GM19452 (cell line): ENCODE data around the gene ATPAF2.
"Not testable (repeated sequence)": the region's sequence is repeated elsewhere in the genome, so short reads cannot be mapped to it uniquely, and the experiment has no call there.

Experiments used
- ATAC-seq: cut with Tn5 transposase; IDR thresholded peaks from one replicate; pipeline ENCODE4 v1.9.1; 2021; ENCODE audit not compliant: unreplicated experiment

The ATPAF2 gene

DNA sequence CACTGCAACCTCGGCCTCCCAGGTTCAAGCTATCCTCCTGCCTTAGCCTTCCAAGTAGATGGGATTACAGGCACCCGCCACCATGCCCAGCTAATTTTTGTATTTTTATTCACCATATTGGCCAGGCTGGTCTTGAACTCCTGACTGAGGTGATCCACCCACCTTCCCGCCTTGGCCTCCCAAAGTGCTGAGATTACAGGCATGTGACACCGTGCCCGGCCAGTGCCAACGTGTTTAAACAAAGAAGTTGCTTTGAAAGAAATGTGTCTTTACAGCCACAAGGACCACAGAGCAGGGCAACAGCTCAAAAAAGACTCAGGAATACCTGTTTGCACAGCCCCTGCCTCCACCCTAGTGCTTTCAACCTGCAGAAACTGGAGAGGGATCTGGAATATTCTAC is 25.0 kb downstream of the ATPAF2 start:
- ATAC-seq: no peak

DNA sequence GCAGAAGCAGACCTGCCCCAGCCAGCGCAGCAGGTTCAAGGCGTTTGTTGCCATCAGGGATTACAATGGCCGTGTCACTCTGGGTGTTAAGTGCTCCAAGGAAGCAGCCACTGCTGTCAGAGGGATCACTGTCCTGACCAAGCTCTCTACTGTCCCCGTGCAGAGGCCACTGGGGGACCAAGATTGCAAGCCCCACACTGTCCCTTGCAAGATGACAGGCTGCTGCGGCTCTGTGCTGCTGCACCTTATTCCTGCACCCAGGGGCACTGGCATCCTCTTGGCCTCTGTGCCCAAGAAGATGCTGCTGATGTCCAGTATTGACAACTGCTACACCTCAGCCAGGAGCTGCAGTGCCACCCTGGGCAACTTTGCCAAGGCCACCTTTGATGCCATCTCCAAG is 27.7 kb downstream of the ATPAF2 start:
- ATAC-seq: no peak

DNA sequence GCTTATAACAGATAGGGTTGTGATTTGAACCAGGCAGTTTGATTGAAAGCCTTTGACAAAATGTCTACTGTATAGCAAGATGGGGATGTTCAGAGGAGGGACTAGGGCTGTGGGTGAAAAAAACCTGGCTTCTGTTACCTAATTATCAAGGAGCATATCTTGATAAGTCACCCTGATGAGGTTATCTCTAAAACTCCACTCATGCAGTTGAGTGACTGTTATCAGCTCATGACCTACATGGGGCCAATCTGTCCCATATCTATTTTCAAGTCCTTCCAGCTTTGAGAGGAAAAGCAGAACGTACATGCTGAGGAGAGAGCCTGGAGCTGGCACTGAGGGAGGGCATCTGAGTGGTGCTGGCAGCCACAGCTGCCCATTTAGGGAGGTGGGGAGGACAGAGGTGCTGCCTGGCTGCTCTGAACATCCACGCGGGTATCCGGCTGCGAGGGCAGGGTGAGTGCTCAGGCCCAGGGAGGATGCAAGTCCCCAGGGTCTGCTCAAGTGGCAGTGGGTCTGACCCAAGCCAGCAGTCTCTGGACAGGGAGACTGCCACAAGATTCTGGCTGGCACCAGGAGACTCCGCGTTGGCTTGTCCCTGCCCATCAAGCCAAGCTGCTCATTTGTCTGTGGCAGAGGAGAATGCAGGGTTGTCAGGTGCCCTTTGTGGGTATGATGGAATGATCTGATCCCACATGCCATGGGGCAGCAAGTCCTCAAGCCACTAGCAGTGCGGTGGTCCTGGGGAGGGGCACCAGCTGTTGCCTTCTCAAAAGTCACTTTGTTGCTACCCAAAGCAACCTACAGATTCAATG is 29.2 kb downstream of the ATPAF2 start:
- no peak for ATAC-seq

DNA sequence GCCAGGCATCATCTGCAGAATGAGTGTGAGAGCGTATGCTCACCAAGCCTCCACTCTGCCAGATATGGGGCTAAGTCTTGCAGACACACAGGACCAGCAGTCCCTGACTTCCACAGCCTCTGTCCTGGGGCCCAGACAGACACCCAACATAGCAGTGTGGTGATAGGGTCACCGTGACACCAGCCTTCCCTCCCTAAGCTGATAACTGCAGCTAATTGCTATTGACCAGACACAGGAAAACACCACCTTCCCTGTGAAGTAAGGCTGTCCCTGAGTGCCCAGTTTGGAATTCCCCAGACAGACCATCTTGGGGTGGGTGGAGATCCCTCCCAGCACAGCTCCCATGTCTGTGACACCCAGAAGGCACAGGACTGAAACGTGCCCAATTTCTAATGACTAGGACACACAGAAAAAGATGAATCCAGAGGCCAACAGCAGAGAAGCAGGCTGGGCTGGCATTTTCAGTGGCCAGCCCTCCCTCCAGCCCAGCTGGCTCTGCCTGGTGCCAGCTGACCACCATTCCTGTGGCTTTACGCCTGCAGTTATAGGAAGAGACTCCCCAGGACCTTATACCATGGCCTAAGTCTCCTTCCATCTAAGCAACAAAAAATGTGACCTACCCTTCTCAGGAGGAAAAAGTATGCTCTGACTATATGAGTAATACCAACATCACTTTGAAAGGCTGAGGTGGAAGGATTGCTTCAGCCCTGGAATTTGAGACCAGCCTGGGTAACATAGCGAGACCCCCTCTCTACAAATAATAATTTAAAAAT is 30.3 kb downstream of the ATPAF2 start:
- no peak for ATAC-seq

DNA sequence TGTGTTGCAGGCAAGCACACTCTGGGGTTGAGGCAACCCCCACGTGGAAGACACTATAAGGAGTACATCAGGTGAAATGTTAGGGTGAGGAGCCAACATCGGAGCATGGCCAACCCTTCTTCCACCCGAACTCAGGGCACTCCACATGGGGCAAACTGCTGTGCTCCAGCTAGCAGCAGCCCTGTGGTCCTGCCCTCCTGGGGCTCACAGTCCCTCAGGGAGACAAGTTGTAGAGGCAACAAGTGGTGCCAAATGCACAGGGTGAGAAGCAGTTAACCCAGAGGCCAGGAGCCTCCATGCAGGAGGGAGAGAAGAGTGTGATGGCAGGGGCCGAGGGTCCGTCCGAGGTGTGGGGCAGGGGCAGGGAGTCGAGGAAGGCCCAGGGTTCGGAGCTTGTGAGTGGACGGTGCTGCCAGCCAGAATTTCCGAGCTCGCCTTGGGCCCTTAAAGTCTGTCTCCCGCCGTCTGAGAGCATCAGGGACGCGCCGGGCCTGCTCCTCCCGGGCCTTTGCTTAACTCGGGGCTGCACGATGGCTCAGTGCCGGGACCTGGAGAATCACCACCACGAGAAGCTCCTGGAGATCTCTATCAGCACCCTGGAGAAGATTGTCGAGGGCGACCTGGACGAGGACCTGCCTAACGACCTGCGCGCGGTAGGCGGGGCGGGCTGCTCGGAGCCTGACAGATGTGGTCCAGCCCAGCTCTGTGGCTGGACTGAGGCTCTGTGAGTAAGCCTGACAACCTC is 32.3 kb downstream of the ATPAF2 start:
- no peak for ATAC-seq

DNA sequence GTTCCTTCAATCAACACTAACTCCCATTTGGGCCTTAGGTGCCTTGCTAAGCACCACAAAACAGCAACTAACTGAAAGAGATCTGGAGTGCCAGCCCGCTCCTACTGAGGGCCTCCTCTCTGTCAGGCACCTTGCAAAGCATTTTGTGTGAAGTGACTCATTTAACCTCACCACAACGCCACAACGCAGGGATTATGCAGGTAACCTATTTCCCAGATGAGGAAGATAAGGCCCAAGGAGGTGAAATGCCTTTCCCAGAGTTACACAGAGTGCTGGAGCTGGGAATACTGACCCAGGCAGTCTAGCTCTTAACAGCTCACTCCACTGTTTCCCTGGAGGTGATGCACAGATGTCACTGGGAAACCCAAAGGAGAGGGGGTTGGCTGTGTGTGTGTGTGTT is 33.5 kb downstream of the ATPAF2 start:
- no peak for ATAC-seq

DNA sequence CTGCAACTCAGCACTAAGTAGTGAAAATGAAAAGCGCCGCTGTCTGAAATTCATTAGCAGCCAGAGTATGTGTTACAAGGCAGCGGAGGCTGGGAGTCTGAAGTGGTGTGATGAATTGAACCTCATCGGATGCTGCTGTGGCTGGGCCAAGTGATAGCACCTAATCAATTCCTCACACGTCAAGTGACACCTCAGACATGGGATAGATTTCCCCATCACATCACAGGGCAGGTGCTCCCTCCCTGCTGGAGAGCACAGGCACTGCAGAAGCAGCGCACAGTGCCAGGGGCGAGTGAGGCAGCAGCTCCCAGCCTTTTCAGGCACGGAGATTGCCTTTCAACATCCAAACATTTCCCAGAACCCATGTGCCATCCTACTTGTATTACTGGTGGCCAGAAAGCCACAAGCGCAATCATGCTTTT is 34.1 kb downstream of the ATPAF2 start:
- ATAC-seq: no peak

DNA sequence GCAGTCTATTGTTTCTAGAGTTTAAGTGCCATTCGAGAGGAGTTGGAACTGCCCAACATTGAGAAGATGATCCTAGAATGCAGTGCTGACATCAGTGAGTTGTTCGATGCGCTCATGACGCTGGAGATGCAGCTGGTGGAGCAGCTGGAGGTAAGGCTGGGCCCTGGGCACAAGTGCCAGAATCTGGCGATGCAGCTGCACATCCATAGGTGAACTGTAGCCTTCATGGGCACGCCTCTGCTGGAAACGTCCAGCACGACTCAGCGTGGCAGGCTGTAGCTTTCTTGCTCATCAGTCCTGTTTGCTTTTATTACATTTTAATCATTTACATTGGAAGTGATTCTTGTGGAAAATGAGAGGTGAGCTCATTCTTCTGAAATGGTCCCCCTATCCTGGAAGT is 34.6 kb downstream of the ATPAF2 start:
- ATAC-seq: no peak

DNA sequence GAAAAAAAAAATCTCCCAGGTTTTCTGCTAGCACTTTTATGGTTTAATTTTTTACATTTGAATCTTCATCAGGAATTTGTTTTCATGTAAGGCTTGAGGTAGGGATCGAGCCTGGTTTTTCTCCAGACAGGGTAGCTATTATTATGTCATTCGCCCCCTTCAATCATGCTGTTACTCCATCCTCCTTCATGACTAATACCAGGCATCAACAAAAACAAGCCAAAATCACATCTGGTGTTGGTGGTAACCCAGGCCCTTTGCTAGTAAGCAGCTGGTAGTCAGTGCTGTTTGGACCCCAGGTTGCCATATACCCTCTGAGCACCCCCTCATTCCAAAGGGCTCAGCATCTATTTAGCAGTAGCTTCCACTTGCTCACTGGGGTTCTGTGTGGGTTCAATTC is 36.8 kb downstream of the ATPAF2 start:
- no peak for ATAC-seq

DNA sequence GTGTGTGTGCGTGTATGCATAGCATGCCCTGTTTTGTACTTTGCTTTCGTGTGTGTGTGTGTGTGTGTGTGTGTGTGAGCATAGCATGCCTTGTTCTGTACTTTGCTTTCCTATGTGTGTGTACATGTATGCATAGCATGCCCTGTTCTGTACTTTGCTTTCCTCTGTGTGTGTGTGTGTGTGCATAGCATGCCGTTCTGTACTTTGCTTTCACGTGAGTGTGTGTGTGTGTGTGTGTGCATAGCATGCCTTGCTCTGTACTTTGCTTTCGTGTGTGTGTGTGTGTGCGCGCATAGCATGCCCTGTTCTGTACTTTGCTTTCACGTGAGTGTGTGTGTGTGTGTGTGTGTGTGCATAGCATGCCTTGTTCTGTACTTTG is 38.9 kb downstream of the ATPAF2 start:
- no peak for ATAC-seq

DNA sequence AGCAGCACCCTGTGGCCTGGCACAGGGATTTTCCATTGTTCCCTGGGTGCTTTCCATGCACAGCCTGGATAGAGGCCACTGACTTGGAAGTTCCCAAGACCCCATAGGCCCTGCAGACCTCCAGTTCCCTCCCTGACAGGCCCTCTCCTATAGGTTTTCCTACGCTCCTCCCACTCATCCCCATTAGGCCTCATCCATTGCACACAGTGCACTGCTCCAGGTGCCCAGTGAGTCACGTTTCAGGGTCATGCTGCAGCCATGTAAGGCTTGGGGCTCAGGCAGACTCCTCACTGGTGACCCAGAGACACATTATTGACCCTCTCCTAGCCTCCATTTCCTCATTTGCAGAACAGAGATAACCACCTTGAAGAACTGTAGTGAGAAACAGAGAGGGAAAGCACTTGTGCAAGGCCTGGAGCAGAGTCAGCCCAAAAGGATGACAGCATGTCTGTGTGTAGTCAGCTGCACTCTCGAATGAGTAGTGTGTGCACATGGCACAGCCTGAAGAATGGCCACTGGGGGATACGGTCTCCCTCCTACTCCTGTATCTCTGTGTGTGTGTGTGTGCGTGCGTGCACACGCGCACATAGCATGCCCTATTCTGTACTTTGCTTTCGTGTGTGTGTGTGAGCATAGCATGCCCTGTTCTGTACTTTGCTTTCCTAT is 39.5 kb downstream of the ATPAF2 start:
- no peak for ATAC-seq

DNA sequence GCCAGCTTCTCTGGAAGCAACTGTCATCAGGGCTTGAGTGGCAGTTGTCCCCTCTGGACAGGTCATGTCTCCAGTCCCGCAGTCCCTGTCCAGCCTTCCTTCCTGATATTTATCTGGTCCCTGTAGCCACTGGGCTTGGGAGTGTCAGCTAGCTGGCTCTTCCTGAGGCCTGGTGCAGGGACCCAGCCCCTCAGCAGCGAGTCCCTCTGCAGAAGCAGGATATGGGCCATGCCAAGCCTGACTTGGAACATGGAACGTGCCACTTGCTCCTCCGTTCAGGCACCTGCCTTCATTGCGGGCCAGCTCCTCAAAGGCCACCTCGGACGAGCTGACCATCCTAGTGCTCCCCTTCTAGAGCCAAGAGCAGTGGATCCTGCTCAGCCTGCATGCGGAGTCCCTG is 40.0 kb downstream of the ATPAF2 start:
- no peak for ATAC-seq

DNA sequence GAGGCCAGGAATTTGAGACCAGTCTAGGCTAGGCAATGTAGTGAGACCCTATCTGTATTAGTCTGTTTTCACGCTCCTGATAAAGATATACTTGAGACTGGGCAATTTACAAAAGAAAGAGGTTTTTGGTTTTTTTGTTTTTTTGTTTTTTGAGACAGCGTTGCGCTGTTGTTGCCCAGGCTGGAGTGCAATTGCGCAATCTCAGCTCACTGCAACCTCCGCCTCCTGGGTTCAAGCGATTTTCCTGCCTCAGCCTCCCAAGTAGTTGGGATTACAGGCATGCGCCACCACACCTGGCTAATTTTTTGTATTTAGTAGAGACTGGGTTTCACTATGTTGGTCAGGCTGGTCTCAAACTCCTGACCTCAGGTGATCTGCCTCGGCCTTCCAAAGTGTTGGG is 43.1 kb downstream of the ATPAF2 start:
- ATAC-seq: not testable (repeated sequence)

DNA sequence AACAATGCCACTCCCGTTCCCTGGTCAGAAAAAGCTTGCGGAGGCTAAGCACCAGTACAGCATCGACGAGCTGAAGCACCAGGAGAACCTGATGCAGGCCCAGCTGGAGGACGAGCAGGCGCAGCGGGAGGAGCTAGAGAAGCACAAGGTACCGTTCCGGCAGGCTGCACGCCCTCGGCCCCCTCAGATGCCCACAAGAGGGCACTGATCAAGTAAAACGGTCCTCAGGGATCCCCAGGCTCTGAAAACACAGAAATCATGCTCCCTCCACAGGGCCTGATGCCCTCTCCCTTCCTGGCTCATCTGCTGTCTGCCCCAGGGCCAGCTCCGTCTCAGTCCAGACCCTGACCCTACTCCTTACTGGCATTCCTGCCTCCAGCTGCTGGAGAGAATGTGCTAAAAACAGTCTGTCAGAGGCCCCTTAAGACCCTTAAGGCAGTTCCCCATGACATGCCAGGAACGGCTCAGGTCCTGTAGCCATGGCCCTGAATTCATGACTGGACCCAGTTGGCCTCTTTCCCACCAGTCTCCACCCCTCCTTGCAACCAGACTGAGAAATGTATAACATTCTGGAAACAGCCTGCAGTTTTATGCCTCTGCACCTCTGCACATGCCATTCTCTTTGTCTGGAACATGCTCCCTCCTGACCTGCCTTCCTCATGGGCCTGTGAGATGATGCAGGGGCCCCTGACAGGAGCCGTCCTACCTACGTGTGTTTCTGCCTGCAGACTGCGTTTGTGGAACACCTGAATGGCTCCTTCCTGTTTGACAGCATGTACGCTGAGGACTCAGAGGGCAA is 44.5 kb downstream of the ATPAF2 start:
- ATAC-seq: no peak

DNA sequence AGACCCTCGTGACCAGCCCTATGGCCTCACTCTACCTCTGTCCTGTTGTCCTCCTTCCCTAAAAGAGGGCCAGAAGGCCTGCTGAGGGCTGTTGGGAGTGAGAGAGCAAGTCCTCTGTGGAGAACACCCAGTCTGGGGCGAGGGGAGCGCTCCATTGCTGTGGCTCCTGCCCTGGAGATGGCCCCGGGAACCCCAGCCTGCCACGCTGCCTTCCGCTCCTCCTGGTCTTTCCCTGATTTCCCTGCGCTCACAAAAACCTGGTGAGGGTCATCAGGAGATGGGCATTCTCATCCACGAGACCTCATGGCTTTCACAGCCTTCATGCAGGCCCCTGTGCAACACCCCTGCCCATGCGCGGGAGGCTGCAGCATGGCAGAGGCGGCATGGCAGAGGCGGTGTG is 45.1 kb downstream of the ATPAF2 start:
- no peak for ATAC-seq

DNA sequence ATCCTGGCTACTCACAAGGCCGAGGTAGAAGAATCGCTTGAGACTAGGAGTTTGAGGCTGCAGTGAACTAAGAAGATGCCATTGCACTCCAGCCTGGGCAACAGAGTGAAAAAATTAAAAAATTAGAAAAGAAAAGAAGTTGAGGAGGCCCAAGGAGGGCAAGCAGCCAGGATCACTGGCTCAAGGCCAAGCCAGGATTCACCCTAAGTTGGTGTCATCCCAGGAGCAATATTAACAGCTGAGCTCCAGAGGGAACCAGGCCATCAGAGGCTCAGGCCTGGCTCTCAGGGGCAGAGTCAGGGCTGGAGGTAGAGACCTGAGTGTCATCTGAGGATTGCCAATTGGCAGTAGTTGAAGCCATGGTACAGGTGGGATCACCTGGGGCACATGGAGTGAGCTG is 45.6 kb downstream of the ATPAF2 start:
- ATAC-seq: no peak

DNA sequence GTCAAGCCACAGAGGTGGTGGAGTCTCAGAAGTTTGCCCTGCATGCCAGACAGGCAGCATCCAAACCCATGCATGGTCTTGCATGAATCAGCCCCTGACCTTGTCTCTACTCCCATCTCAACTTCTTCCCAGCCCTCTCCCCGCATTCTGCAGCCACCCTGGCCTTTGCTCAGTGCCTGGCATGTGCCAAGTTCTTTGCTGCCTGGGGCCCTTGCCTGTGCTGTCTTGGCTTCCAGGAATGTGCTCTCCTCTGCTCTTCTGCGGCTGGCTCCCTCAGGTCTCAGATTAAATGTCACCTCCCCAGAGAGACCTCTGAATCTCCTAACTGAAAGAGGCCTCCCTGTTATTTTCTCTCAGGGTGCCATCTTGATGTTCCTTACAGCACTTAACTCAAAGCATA is 48.7 kb downstream of the ATPAF2 start:
- no peak for ATAC-seq

DNA sequence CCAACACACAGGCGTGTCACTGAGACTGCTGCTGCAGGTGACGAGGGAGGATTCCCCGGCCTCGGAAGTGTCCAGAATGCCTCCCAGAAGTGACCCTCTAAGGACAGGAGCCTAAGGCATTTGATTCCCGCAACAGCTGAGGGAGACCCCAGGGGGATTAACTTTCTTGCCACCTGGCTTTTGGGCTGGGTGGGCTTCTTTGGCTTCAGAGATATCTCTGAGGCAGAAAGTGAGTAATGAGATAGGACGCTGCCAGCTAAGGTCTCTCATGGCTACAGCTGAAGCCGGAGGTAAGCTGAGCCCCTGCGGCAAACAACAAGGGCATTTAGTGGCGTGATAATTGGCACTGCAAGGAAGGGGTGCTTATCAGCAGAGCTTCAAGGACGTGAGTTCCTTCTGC is 49.4 kb downstream of the ATPAF2 start:
- no peak for ATAC-seq

DNA sequence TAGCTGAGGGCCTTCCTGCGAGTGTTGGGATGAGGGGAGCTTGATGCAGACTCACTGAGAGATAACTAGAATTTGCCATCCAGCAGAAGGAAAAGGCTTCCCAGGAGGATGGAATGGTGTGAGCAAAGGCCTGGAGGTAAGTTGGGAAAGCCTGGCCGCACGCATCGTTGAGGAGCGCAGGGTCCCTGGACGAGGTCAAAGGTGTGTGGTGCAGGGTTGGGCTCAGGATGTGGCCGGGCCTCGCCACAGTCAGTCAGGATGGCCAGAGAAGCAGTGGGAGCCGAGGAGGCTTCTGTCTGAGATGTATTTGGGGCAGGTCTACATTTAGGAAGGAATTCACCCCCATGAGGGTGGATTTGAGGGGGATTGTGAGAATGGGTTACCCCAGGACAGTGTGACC is 49.9 kb downstream of the ATPAF2 start:
- no peak for ATAC-seq

DNA sequence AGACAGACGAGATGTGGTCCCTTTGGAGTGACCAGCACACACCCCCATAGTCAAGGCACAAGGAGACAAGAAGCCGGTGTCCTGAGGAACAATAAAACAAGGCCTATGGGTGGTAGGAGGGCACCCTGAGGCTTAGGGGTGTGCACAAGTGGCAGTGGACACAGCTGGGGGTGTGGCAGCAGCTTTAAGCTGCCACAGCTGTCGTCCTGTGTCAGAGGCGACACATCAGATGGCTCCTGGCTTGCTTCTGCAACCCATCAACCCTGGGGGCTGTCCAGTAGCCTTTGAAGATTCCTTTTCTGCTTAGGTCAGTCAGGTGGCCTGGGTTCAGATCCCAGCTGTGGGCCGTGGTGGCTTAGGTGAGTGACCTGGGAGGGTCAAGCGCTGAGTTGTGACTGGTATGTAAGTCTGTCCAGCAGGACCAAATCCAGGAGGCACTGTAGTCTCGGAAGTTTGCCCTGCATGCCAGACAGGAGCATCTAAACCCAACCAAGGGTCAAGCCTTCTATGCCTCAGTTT is 50.5 kb downstream of the ATPAF2 start:
- ATAC-seq: no peak
